ENCODE data around the gene ERAP2. TPM values are rescaled to one million over a fixed set of nuclear protein-coding genes. Genes with fewer than 3 reads are reported as not detected.

Gene ERAP2
- total and polyA plus RNA-seq, 2 of the 13 experiments (the other 11 are each of a cell fraction or from before 2014, with no cell fraction given): 12.8 to 16.6 TPM

GRCh38 chr5:96968614-96969013 is 92.3 kb downstream of the ERAP2 start (continued):
- TF ChIP-seq RNF2 (conservative IDR thresholded peaks at IDR 0.05; ENCODE audit: low read depth) (no peak), ZNF766 (CRISPR knock-in tag; IDR thresholded peaks at IDR 0.05; ENCODE audit: borderline replicate concordance) (no peak)

Small RNAs within 50 kb of the gene (small RNA-seq; reads per million reads assigned to genes)
- 0 reads per million in 3 experiments for gene RF00019 (ENCODE audit: insufficient read depth in 2 of 3, insufficient read length in 3 of 3, low read depth in 2 of 3, low replicate concordance in 1 of 3)

Other genes starting within 250 kb of the ERAP2 start
- gene CAST, start 214.1 kb upstream of the ERAP2 start, total RNA-seq (2016; rRNA removed; fragmentation: Illumina TruSeq; extraction: Trizol): 67.6 and 87.8 TPM in 2 replicates
- 35.2 and 42.1 TPM in 2 replicates for gene CAST, start 214.1 kb upstream of the ERAP2 start, polyA plus RNA-seq (2011; rRNA removed)
- gene ERAP1, start 68.6 kb upstream of the ERAP2 start, total RNA-seq (2016; rRNA removed; fragmentation: Illumina TruSeq; extraction: Trizol): 13.8 and 21.0 TPM in 2 replicates
- gene ERAP1, start 68.6 kb upstream of the ERAP2 start, polyA plus RNA-seq (2011; rRNA removed): 44.4 and 52.2 TPM in 2 replicates
- 14.7 and 16.9 TPM in 2 replicates for gene LNPEP, start 59.6 kb downstream of the ERAP2 start, total RNA-seq (2016; rRNA removed; fragmentation: Illumina TruSeq; extraction: Trizol)
- 6.3 and 8.0 TPM in 2 replicates for gene LNPEP, start 59.6 kb downstream of the ERAP2 start, polyA plus RNA-seq (2011; rRNA removed)

All from HepG2 (cell line).